Transverse colon (tissue), 4 donors: ENCODE results near the gene RBBP8NL. TPM values are rescaled to one million over a fixed set of nuclear protein-coding genes. Genes with fewer than 3 reads are reported as not detected.
"Not testable (repeated sequence)": the region's sequence is repeated elsewhere in the genome, so short reads cannot be mapped to it uniquely, and the experiment has no call there.

Experiments
- DNase-seq: peaks from one replicate; pipeline ENCODE4 v3.0.0-alpha.2; 2019
- H3K27ac ChIP-seq, 4 donors: fragments of 200-600 bp; sonication (generic); 2 replicates each; pipeline ENCODE4 v1.5.1; 2016 to 2018; ENCODE audit warnings: inconsistent platforms in 4 of 4
- H3K27me3 ChIP-seq: fragments of 200-600 bp; sonication (generic); 2 replicates; pipeline ENCODE4 v1.5.1; 2017; ENCODE audit warnings: inconsistent platforms
- H3K36me3 ChIP-seq, 4 donors: fragments of 200-600 bp; sonication (generic); 2 replicates each; pipeline ENCODE4 v1.5.1; 2017 to 2019; ENCODE audit warnings: inconsistent platforms in 4 of 4
- H3K4me1 ChIP-seq, 4 donors: fragments of 200-600 bp; sonication (generic); 2 replicates each; pipeline ENCODE4 v1.5.1; 2017 to 2020; ENCODE audit warnings: inconsistent platforms in 4 of 4
- H3K4me3 ChIP-seq, 4 donors: fragments of 200-600 bp; sonication (generic); 1 replicate in 1 of 4; 2 replicates in 3 of 4; pipeline versions ENCODE4 v1.5.1 to v1.6.1; 2017 to 2019; ENCODE audit warnings: inconsistent platforms in 4 of 4
- H3K9me3 ChIP-seq, 2 donors: fragments of 200-600 bp; sonication (generic); 2 replicates each; pipeline ENCODE4 v1.5.1; 2017 to 2019; ENCODE audit warnings: inconsistent platforms in 2 of 2
- EP300 ChIP-seq: sonication (generic); formaldehyde crosslinking; IDR thresholded peaks from one replicate; pipeline ENCODE4 v1.6.1; 2017; ENCODE audit warnings: antibody characterized with exemption, low read depth
- POLR2A ChIP-seq: fragments of 450-650 bp; IDR thresholded peaks from one replicate; pipeline ENCODE4 v1.6.1; 2016; ENCODE audit warnings: antibody characterized with exemption, mild to moderate bottlenecking, moderate library complexity
- POLR2AphosphoS5 ChIP-seq, 3 donors: sonication (generic); formaldehyde crosslinking; IDR thresholded peaks; one replicate each; pipeline ENCODE4 v1.6.1; 2016; ENCODE audit warnings: antibody characterized with exemption in 3 of 3
- WGBS, 2 donors: methylation state at CpG; one replicate each; pipeline ENCODE4 v1.1.5; 2018; ENCODE audit warnings: low coverage in 1 of 2; 5-methylcytosine and 5-hydroxymethylcytosine counted together
- in situ Hi-C, 4 donors: fragments of 200-750 bp; cut with MboI; loops; one replicate each; pipeline versions ENCODE4 v1.15.0 to v1.15.1; 2017; ENCODE audit warnings: low sequenced_read_pairs in 3 of 4, low pct_ligation_motif_present in 1 of 4, low pct_unique_long_range_greater_than_20kb in 1 of 4
- intact Hi-C: fragments of 100-400 bp; cut with DNase I; formaldehyde crosslinking; loops from one replicate; pipeline ENCODE4 v1.15.1; 2023; ENCODE audit warnings: low total_unique reads
- total RNA-seq, 4 donors: library from RNA; depleted of rRNA; stranded (reverse); fragments of >200 nt; gene quantifications; one replicate each; pipeline ENCODE4 v1.1.0, GENCODE V29; 2016
- TF ChIP-seq, protein P1 (sequence below), 5 experiments: fragments of 200-600 bp in 3 of 5; fragments of 450-650 bp in 2 of 5; sonication (generic) in 3 of 5; IDR thresholded peaks; 1 replicate in 2 of 5; 2 replicates in 3 of 5; pipeline ENCODE4 v1.5.1; 2016 to 2017; ENCODE audit warnings: antibody characterized with exemption in 5 of 5, inconsistent platforms in 3 of 5, mild to moderate bottlenecking in 2 of 5, moderate library complexity in 1 of 5

RBBP8NL gene
- total RNA-seq, 4 donors from 2014 or later, result 0.75 to 9.4 (median 4.3) TPM

DNA sequence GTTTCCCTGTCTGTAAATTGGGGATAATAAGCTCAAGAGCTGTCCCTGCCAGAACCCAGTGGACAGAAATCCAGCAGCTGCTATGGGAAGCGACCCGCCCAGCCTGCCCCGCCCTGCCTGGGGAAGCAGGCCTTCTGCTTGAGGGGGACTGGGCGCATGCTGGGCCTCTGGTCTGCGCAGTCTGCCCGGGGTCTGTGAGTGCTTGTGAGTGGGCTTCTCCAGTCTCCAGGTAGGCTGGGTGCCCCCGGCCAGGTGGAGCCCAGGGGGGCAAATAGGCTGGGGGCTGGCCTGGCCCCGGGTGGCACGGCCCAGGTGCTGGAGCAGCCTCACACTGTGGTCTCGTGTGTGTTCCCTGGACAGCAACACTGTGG is 648 bp upstream of the RBBP8NL start:
- peak; percentile 61 for DNase-seq
- in situ Hi-C loops, result no loop called here
- intact Hi-C loops, result loop anchor here (5.0 kb wide), 1 partner anchor 464 kb away; no protein-coding TSS in a partner anchor

DNA sequence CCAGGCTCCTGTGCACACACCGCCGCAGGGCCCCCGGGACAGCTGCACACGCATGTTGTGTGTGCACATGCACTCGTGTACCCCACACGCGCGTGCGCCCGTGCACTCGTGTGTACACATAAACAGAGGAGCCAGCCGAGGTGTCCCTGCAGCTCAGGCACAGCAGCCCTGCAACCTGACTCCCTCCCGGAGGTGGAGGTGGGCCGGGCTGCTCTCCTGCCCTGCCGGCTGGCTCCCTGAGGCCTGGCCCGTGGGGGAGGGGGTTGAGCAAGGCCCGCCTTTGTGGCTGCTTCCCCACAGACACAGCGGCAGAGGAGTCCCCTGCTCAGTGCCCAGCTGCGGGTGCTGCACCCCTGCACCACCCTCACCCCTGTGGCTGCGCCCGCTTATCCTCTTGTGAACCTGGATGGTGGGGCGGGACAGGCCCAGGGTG is 624 bp downstream of the RBBP8NL start:
- H3K27me3 ChIP-seq, result no peaks in the 10 kb centered on the region
- no peak for DNase-seq
- H3K27ac ChIP-seq, result peak overlapping the region; percentile 54 to 86 (median 68)
- peaks cover 0 to 31% (median 18%) of the 10 kb centered on the region in 4 donors for H3K4me1 ChIP-seq
- peak overlapping the region in 2 of 4 donors; percentile 13 to 30 for H3K4me3 ChIP-seq
- no peaks in the 10 kb centered on the region for H3K36me3 ChIP-seq
- WGBS, 2 donors, result 59% methylated on average over 21 of the region's 22 CpGs; no CpG with 5 or more reads in 1 of the 2 donors
- in situ Hi-C loops (no loop called here), intact Hi-C loops (loop anchor here (5.0 kb wide), 1 partner anchor 466 kb away; no protein-coding TSS in a partner anchor)
- TF ChIP-seq POLR2AphosphoS5 (IDR thresholded peaks at IDR 0.05) (no peak), POLR2A (no peak)
- TF ChIP-seq, protein P1, sequence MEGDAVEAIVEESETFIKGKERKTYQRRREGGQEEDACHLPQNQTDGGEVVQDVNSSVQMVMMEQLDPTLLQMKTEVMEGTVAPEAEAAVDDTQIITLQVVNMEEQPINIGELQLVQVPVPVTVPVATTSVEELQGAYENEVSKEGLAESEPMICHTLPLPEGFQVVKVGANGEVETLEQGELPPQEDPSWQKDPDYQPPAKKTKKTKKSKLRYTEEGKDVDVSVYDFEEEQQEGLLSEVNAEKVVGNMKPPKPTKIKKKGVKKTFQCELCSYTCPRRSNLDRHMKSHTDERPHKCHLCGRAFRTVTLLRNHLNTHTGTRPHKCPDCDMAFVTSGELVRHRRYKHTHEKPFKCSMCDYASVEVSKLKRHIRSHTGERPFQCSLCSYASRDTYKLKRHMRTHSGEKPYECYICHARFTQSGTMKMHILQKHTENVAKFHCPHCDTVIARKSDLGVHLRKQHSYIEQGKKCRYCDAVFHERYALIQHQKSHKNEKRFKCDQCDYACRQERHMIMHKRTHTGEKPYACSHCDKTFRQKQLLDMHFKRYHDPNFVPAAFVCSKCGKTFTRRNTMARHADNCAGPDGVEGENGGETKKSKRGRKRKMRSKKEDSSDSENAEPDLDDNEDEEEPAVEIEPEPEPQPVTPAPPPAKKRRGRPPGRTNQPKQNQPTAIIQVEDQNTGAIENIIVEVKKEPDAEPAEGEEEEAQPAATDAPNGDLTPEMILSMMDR (IDR thresholded peaks at IDR 0.05), result no peak
- H3K9me3 ChIP-seq, result no peaks in the 10 kb centered on the region

More for the DNA sequence above, 648 bp upstream of the RBBP8NL start:
- 55 to 65% methylated on average over 4 to 10 of the region's 10 CpGs for WGBS, 2 donors
- Histone ChIP-seq H3K27me3 (no peaks in the 10 kb centered on the region), H3K4me1 (peaks cover 0 to 31% (median 18%) of the 10 kb centered on the region in 4 donors), H3K36me3 (no peaks in the 10 kb centered on the region), H3K4me3 (no peak overlapping the region), H3K27ac (peak overlapping the region; percentile 54 to 86 (median 68)), H3K9me3 (no peaks in the 10 kb centered on the region)
- TF ChIP-seq, protein P1 (IDR thresholded peaks at IDR 0.05), result no peak
- TF ChIP-seq POLR2AphosphoS5 (IDR thresholded peaks at IDR 0.05), result no peak
- TF ChIP-seq EP300, result no peak
- no peak for TF ChIP-seq POLR2A

DNA sequence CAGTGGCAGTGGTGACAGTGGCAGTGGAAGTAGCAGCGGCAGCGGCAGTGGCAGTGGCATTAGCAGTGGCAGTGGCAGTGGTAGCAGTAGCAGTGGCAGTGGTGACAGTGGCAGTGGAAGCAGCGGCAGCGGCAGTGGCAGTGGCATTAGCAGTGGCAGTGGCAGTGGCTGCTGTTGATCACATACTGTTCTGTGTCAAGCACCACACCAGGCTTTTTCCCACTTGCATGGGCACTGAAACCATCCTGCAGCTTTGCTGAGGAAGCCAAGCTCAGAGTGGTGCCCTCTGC is 1.3 kb downstream of the RBBP8NL start:
- H3K36me3 ChIP-seq, H3K27ac ChIP-seq, H3K4me3 ChIP-seq, H3K9me3 ChIP-seq, DNase-seq, H3K27me3 ChIP-seq, in situ Hi-C loops: not testable (repeated sequence)
- WGBS, 2 donors, result 93% methylated on average over 4 of the region's 4 CpGs; no CpG with 5 or more reads in 1 of the 2 donors
- intact Hi-C loops, result loop anchor here (5.0 kb wide), 1 partner anchor 466 kb away; no protein-coding TSS in a partner anchor
- peaks cover 0 to 27% (median 18%) of the 10 kb centered on the region in 4 donors for H3K4me1 ChIP-seq

DNA sequence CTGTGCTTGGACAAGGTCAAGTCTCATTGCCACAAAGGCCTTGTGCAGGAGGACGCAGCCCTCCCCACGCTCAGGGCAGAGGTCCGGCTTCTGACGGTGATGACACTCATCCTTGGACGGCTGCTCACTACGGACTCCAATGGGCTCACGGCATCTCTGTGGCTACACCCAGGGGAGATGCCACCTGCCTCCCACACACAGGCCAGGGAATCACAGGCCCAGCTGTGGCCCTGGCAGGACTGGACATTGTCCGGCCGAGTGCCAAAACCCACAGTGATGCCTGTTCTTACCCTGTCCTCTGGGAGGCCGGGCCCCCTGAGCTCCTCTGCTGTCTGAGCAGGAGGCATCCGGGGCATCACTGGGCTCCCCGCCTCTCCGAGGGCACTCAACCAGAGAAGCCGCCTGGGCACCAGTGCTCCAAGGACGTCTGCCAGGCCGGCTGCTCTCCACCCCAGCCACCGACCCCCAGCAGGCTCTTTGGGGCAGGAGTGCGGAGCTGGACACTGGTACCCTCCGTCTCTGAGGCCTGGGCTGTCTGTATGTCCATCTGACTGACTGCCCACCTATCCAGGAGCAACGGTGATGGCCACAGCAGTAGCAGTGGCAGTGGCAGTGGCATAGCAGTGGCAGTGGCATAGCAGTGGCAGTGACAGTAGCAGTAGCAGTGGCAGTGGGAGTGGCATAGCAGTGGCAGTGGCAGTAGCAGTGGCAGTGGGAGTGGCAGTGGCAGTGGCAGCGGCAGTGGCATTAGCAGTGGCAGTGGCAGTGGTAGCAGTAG is 1.9 kb downstream of the RBBP8NL start:
- intact Hi-C loops (loop anchor here (5.0 kb wide), 1 partner anchor 467 kb away; no protein-coding TSS in a partner anchor), in situ Hi-C loops (no loop called here)
- no peaks in the 10 kb centered on the region for H3K27me3 ChIP-seq
- H3K36me3 ChIP-seq, result no peaks in the 10 kb centered on the region
- no peak for DNase-seq
- H3K27ac ChIP-seq, result no peak overlapping the region
- H3K4me3 ChIP-seq, result no peak overlapping the region
- H3K9me3 ChIP-seq, result no peaks in the 10 kb centered on the region
- 91% methylated on average over 19 of the region's 21 CpGs; no CpG with 5 or more reads in 1 of the 2 donors for WGBS, 2 donors
- TF ChIP-seq POLR2AphosphoS5 (IDR thresholded peaks at IDR 0.05) (no peak), EP300 (no peak), POLR2A (no peak)
- TF ChIP-seq, protein P1 (IDR thresholded peaks at IDR 0.05), result no peak
- peaks cover 0 to 26% (median 18%) of the 10 kb centered on the region in 4 donors for H3K4me1 ChIP-seq
